WTC11 (cell line): Measurements from ENCODE around the gene SNX24. TPM values are rescaled to one million over a fixed set of nuclear protein-coding genes. Genes with fewer than 3 reads are reported as not detected.
A peak's percentile ranks its signal among the peaks of the same experiment; 100 is the strongest.

Experiments used
- ATAC-seq: fragments of 200-7000 bp; cut with Tn5 transposase; 2 replicates; pipeline ENCODE4 v1.10.0; 2021; ENCODE audit warnings: mild to moderate bottlenecking, moderate library complexity
- CTCF ChIA-PET: fragments of 300-600 bp; sonication (Branson Sonifier 250); formaldehyde crosslinking; loops from one replicate; lab custom pipeline; 2021; ENCODE audit warnings: antibody characterized with exemption; lab: Charles Lee
- POLR2A ChIA-PET: fragments of 350-600 bp; sonication (Branson Sonifier 250); formaldehyde crosslinking; loops from one replicate; lab custom pipeline; 2021; ENCODE audit warnings: antibody characterized with exemption; lab: Charles Lee
- DNase-seq: peaks from one replicate; pipeline ENCODE4 v3.0.0; 2021; ENCODE audit warnings: low spot score
- H3K27ac Mint-ChIP-seq: 2 replicates; pipeline ENCODE4 v1.8.0; 2021; ENCODE audit warnings: mixed read lengths
- H3K27me3 Mint-ChIP-seq: 2 replicates; pipeline ENCODE4 v1.8.0; 2021; ENCODE audit warnings: low read depth, mild to moderate bottlenecking, moderate library complexity, mixed read lengths
- H3K36me3 Mint-ChIP-seq: 2 replicates; pipeline ENCODE4 v1.8.0; 2021; ENCODE audit warnings: mixed read lengths
- H3K4me1 Mint-ChIP-seq: 2 replicates; pipeline ENCODE4 v1.8.0; 2022; ENCODE audit warnings: mixed read lengths
- H3K4me3 Mint-ChIP-seq: 2 replicates; pipeline ENCODE4 v1.8.0; 2021; ENCODE audit warnings: mild to moderate bottlenecking, moderate library complexity, mixed read lengths
- H3K9me3 Mint-ChIP-seq: 2 replicates; pipeline ENCODE4 v1.8.0; 2021; ENCODE audit warnings: mixed read lengths
- CREB1 ChIP-seq: sonication (generic); formaldehyde crosslinking; IDR thresholded peaks from 2 replicates; pipeline ENCODE4 v1.8.0; 2023; ENCODE audit warnings: mild to moderate bottlenecking, missing genetic modification reagents
- ELF4 ChIP-seq: sonication (generic); formaldehyde crosslinking; IDR thresholded peaks from 2 replicates; pipeline ENCODE4 v1.8.1; 2022; ENCODE audit warnings: low read depth, mild to moderate bottlenecking, moderate library complexity, missing genetic modification reagents
- FOXP1 ChIP-seq: sonication (generic); formaldehyde crosslinking; IDR thresholded peaks from 2 replicates; pipeline ENCODE4 v1.8.0; 2022; ENCODE audit warnings: missing genetic modification reagents, mild to moderate bottlenecking, moderate library complexity, borderline replicate concordance
- GTF2I ChIP-seq: fragments of 250-450 bp; sonication (Bioruptor Pico); conservative IDR thresholded peaks from 2 replicates; pipeline ENCODE4 v1.4.0; 2021; ENCODE audit warnings: mild to moderate bottlenecking
- NR1H2 ChIP-seq: sonication (generic); formaldehyde crosslinking; IDR thresholded peaks from 2 replicates; pipeline ENCODE4 v1.9.0; 2021; ENCODE audit warnings: mild to moderate bottlenecking, moderate library complexity, missing genetic modification reagents
- RELA ChIP-seq: sonication (generic); formaldehyde crosslinking; IDR thresholded peaks from 2 replicates; pipeline ENCODE4 v1.8.1; 2022; ENCODE audit warnings: missing genetic modification reagents, mild to moderate bottlenecking, borderline replicate concordance
- TEAD1 ChIP-seq: sonication (generic); formaldehyde crosslinking; IDR thresholded peaks from 2 replicates; pipeline ENCODE4 v1.8.0; 2022; ENCODE audit warnings: mild to moderate bottlenecking, missing genetic modification reagents
- ZNF121 ChIP-seq: sonication (generic); formaldehyde crosslinking; IDR thresholded peaks from 2 replicates; pipeline ENCODE4 v1.8.0; 2023; ENCODE audit warnings: missing genetic modification reagents
- ZNF219 ChIP-seq: sonication (generic); formaldehyde crosslinking; IDR thresholded peaks from 2 replicates; pipeline ENCODE4 v1.8.0; 2023; ENCODE audit warnings: missing genetic modification reagents, mild to moderate bottlenecking, borderline replicate concordance
- total RNA-seq: library from RNA; stranded (reverse); gene quantifications from 3 replicates; pipeline ENCODE4 v1.2.3, GENCODE V29; 2021
- TF ChIP-seq, protein P1 (sequence below): sonication (generic); formaldehyde crosslinking; IDR thresholded peaks from 2 replicates; pipeline ENCODE4 v1.8.0; 2023; ENCODE audit warnings: mild to moderate bottlenecking, missing genetic modification reagents
- TF ChIP-seq, protein P2 (sequence below): sonication (generic); formaldehyde crosslinking; IDR thresholded peaks from 2 replicates; pipeline ENCODE4 v1.8.0; 2022; ENCODE audit warnings: mild to moderate bottlenecking, missing genetic modification reagents
- TF ChIP-seq, protein P3 (sequence below): fragments of 250-450 bp; sonication (Bioruptor Pico); IDR thresholded peaks from 2 replicates; pipeline ENCODE4 v1.9.0; 2021; ENCODE audit warnings: mild to moderate bottlenecking
- TF ChIP-seq, protein P4 (sequence below): sonication (generic); formaldehyde crosslinking; conservative IDR thresholded peaks from 2 replicates; pipeline ENCODE4 v1.8.1; 2023; ENCODE audit warnings: mild to moderate bottlenecking, low read depth, missing genetic modification reagents, moderate library complexity
- TF ChIP-seq, protein P5 (sequence below): fragments of 250-450 bp; sonication (Bioruptor Pico); IDR thresholded peaks from 2 replicates; pipeline ENCODE4 v1.9.0; 2021; ENCODE audit warnings: mild to moderate bottlenecking

The SNX24 gene
- total RNA-seq, 1 experiment from 2014 or later: 15.5 TPM

DNA sequence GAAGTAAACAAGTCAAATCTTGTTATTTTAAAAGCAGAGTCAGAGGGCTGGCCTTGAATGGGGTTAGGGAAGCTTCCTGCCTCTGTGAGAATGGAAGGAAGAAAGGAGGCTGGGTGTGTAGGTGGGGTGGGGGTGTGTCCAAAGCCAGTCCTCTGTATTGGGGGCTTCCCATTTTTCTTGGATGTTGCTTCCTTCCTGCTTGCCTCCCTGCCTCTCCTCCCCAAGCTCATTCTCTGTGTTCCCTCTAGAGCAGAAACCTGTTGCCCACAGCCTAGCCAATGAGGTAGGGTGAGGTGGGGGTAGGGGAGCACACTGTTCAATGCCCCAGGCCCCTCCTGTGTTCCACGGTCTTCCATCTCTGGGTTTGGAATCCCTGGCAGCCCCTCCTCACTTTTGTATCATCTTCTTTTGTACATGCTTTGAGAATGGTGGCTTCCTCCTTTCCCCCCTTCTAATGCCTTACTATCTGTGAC is 39.7 kb downstream of the SNX24 start (continued):
- TF ChIP-seq, protein P1, sequence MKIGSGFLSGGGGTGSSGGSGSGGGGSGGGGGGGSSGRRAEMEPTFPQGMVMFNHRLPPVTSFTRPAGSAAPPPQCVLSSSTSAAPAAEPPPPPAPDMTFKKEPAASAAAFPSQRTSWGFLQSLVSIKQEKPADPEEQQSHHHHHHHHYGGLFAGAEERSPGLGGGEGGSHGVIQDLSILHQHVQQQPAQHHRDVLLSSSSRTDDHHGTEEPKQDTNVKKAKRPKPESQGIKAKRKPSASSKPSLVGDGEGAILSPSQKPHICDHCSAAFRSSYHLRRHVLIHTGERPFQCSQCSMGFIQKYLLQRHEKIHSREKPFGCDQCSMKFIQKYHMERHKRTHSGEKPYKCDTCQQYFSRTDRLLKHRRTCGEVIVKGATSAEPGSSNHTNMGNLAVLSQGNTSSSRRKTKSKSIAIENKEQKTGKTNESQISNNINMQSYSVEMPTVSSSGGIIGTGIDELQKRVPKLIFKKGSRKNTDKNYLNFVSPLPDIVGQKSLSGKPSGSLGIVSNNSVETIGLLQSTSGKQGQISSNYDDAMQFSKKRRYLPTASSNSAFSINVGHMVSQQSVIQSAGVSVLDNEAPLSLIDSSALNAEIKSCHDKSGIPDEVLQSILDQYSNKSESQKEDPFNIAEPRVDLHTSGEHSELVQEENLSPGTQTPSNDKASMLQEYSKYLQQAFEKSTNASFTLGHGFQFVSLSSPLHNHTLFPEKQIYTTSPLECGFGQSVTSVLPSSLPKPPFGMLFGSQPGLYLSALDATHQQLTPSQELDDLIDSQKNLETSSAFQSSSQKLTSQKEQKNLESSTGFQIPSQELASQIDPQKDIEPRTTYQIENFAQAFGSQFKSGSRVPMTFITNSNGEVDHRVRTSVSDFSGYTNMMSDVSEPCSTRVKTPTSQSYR (CRISPR knock-in tag): no peak
- TF ChIP-seq TEAD1 (CRISPR knock-in tag) (no peak), CREB1 (CRISPR knock-in tag) (no peak), ZNF219 (no peak), FOXP1 (no peak), NR1H2 (CRISPR knock-in tag) (no peak), ZNF121 (CRISPR knock-in tag) (no peak)
- TF ChIP-seq, protein P2, sequence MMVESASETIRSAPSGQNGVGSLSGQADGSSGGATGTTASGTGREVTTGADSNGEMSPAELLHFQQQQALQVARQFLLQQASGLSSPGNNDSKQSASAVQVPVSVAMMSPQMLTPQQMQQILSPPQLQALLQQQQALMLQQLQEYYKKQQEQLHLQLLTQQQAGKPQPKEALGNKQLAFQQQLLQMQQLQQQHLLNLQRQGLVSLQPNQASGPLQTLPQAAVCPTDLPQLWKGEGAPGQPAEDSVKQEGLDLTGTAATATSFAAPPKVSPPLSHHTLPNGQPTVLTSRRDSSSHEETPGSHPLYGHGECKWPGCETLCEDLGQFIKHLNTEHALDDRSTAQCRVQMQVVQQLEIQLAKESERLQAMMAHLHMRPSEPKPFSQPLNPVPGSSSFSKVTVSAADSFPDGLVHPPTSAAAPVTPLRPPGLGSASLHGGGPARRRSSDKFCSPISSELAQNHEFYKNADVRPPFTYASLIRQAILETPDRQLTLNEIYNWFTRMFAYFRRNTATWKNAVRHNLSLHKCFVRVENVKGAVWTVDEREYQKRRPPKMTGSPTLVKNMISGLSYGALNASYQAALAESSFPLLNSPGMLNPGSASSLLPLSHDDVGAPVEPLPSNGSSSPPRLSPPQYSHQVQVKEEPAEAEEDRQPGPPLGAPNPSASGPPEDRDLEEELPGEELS (CRISPR knock-in tag): no peak
- TF ChIP-seq, protein P3, sequence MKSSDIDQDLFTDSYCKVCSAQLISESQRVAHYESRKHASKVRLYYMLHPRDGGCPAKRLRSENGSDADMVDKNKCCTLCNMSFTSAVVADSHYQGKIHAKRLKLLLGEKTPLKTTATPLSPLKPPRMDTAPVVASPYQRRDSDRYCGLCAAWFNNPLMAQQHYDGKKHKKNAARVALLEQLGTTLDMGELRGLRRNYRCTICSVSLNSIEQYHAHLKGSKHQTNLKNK (CRISPR knock-in tag): no peak
- TF ChIP-seq, protein P4, sequence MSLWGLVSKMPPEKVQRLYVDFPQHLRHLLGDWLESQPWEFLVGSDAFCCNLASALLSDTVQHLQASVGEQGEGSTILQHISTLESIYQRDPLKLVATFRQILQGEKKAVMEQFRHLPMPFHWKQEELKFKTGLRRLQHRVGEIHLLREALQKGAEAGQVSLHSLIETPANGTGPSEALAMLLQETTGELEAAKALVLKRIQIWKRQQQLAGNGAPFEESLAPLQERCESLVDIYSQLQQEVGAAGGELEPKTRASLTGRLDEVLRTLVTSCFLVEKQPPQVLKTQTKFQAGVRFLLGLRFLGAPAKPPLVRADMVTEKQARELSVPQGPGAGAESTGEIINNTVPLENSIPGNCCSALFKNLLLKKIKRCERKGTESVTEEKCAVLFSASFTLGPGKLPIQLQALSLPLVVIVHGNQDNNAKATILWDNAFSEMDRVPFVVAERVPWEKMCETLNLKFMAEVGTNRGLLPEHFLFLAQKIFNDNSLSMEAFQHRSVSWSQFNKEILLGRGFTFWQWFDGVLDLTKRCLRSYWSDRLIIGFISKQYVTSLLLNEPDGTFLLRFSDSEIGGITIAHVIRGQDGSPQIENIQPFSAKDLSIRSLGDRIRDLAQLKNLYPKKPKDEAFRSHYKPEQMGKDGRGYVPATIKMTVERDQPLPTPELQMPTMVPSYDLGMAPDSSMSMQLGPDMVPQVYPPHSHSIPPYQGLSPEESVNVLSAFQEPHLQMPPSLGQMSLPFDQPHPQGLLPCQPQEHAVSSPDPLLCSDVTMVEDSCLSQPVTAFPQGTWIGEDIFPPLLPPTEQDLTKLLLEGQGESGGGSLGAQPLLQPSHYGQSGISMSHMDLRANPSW (CRISPR knock-in tag): no peak

DNA sequence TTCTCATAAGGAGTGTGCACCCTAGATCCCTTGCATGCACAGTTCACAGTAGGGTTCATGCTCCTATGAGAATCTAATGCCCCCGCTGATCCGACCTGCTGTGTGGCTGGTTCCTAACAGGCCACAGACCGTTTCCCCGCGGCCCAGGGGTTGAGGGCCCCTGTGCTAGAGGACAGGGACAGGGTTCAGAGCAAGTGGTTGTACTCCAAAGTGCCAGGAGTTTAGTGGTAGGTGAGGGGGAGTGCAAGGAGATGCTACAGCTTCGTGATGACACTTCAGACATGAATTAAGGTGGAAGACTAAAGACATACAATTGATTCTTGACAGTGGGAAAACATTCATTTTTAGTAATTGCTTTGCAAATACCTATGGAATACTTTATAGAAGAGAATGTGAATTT is 40.5 kb downstream of the SNX24 start:
- peaks cover 7% of the 10 kb centered on the region for H3K36me3 Mint-ChIP-seq
- ChIA-PET CTCF (interaction anchor here (1.4 kb wide), 1 partner anchor 234 kb away, joined by 4 read pairs; no protein-coding TSS in a partner anchor), POLR2A (no interaction called here)
- H3K4me3 Mint-ChIP-seq: no peak overlapping the region
- no peaks in the 10 kb centered on the region for H3K27me3 Mint-ChIP-seq
- peaks cover 14% of the 10 kb centered on the region for H3K4me1 Mint-ChIP-seq
- peaks cover 5% of the 10 kb centered on the region for H3K9me3 Mint-ChIP-seq
- DNase-seq (no peak), ATAC-seq (peak; percentile 26; the same call in 1 of the 2 replicates)
- peak overlapping the region; percentile 14; the same call in 1 of the 2 replicates for H3K27ac Mint-ChIP-seq
- TF ChIP-seq ELF4 (CRISPR knock-in tag) (no peak), RELA (CRISPR knock-in tag) (no peak), GTF2I (CRISPR knock-in tag) (no peak)
- TF ChIP-seq, protein P5, sequence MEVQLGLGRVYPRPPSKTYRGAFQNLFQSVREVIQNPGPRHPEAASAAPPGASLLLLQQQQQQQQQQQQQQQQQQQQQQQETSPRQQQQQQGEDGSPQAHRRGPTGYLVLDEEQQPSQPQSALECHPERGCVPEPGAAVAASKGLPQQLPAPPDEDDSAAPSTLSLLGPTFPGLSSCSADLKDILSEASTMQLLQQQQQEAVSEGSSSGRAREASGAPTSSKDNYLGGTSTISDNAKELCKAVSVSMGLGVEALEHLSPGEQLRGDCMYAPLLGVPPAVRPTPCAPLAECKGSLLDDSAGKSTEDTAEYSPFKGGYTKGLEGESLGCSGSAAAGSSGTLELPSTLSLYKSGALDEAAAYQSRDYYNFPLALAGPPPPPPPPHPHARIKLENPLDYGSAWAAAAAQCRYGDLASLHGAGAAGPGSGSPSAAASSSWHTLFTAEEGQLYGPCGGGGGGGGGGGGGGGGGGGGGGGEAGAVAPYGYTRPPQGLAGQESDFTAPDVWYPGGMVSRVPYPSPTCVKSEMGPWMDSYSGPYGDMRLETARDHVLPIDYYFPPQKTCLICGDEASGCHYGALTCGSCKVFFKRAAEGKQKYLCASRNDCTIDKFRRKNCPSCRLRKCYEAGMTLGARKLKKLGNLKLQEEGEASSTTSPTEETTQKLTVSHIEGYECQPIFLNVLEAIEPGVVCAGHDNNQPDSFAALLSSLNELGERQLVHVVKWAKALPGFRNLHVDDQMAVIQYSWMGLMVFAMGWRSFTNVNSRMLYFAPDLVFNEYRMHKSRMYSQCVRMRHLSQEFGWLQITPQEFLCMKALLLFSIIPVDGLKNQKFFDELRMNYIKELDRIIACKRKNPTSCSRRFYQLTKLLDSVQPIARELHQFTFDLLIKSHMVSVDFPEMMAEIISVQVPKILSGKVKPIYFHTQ (CRISPR knock-in tag): no peak
- TF ChIP-seq, protein P4 (CRISPR knock-in tag): no peak
